NT2/D1 (cell line): ENCODE measurements around the gene SLC6A19.

ENCODE experiments used
- YY1 ChIP-seq: IDR thresholded peaks from 2 replicates; pipeline ENCODE4 v1.6.1; 2011; ENCODE audit not compliant: insufficient read length, insufficient read depth
- ZNF274 ChIP-seq: IDR thresholded peaks from 2 replicates; pipeline ENCODE4 v1.6.1; 2011; ENCODE audit warnings: mild to moderate bottlenecking, low read depth, low read length

DNA sequence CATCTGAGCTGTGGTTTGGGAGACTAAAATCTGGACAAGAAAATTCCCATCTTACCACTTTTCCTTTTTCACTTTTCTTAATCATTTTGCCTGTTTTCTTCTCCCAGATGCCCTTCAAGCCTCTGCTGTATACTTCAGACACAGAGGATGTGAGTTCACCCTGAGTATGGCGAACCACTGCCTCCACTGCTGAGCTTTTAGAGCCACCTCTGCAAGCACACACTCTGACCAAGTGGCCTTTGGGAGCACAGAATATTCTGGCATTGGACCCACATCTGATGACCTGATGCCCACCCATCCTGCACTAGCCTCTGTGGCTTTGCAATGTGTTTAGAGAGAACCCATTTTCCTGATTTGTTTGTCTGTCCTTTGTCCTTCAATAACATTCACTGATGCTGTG lies 61.0 kb downstream of the SLC6A19 start:
- no peak for TF ChIP-seq YY1
- no peak for TF ChIP-seq ZNF274
